K562 (cell line): Measurements from ENCODE around the gene EML2. TPM values are rescaled to one million over a fixed set of nuclear protein-coding genes. Genes with fewer than 3 reads are reported as not detected.

Experiments used
- BCLAF1 ChIP-seq, 2 experiments: fragments of 450-650 bp in 1 of 2; IDR thresholded peaks; 2 replicates each; pipeline ENCODE4 v1.6.1; 2011 to 2017; ENCODE audit warnings: low read depth in 2 of 2, antibody characterized with exemption in 1 of 2, borderline replicate concordance in 1 of 2, low read length in 1 of 2, mild to moderate bottlenecking in 1 of 2, mixed read lengths in 1 of 2; ENCODE audit not compliant: control insufficient read depth in 1 of 2
- BMI1 ChIP-seq: fragments of 150-350 bp; IDR thresholded peaks from 2 replicates; pipeline ENCODE4 v1.6.1; 2014; ENCODE audit warnings: low read length
- ELK3 ChIP-seq: fragments of 450-650 bp; formaldehyde crosslinking; IDR thresholded peaks from 2 replicates; pipeline ENCODE4 v1.4.0; 2020; ENCODE audit warnings: mild to moderate bottlenecking
- GABPB1 ChIP-seq: sonication (generic); formaldehyde crosslinking; IDR thresholded peaks from 2 replicates; pipeline ENCODE4 v1.8.0; 2022; ENCODE audit warnings: mild to moderate bottlenecking, missing genetic modification reagents
- GATAD2A ChIP-seq: fragments of 450-650 bp; IDR thresholded peaks from 2 replicates; pipeline ENCODE4 v1.6.1; 2017
- HIVEP1 ChIP-seq: fragments of 250-450 bp; sonication (Bioruptor Pico); IDR thresholded peaks from 2 replicates; pipeline ENCODE4 v1.4.0; 2020; ENCODE audit warnings: mild to moderate bottlenecking
- ILF3 ChIP-seq: fragments of 450-650 bp; IDR thresholded peaks from 2 replicates; pipeline ENCODE4 v1.6.1; 2018; ENCODE audit warnings: antibody characterized with exemption, mild to moderate bottlenecking, moderate library complexity, borderline replicate concordance
- JUNB ChIP-seq: fragments of 450-650 bp; formaldehyde crosslinking; conservative IDR thresholded peaks from 2 replicates; pipeline ENCODE4 v1.4.0; 2020; ENCODE audit warnings: mild to moderate bottlenecking
- KAT8 ChIP-seq: fragments of 450-650 bp; IDR thresholded peaks from 2 replicates; pipeline ENCODE4 v1.6.1; 2016; ENCODE audit warnings: low read depth, mild to moderate bottlenecking
- NR2C2 ChIP-seq, 2 experiments: fragments of 200-800 bp in 1 of 2; sonication (Bioruptor generic) in 1 of 2; sonication (generic) in 1 of 2; formaldehyde crosslinking in 1 of 2; IDR thresholded peaks; 2 replicates each; pipeline versions ENCODE4 v1.6.1 to v1.8.0; 2016 to 2022; ENCODE audit warnings: mild to moderate bottlenecking in 1 of 2, missing compliant biosample characterization in 1 of 2, missing genetic modification characterization in 1 of 2, missing genetic modification reagents in 1 of 2
- PKNOX1 ChIP-seq: fragments of 450-650 bp; IDR thresholded peaks from 2 replicates; pipeline ENCODE4 v1.6.1; 2016
- RBM15 ChIP-seq: fragments of 200-400 bp; formaldehyde crosslinking; IDR thresholded peaks from 2 replicates; pipeline ENCODE4 v1.6.1; 2018; ENCODE audit warnings: mild to moderate bottlenecking, low read length, moderate library complexity; ENCODE audit not compliant: insufficient read depth
- TARDBP ChIP-seq: fragments of 450-650 bp; IDR thresholded peaks from 2 replicates; pipeline ENCODE4 v1.6.1; 2016
- polyA plus RNA-seq, 8 experiments: library from polyadenylated mRNA; depleted of rRNA in 4 of 8; stranded (reverse) in 5 of 8; unstranded in 3 of 8; fragments of >200 nt; fragmentation: Nextera tagmentation in 2 of 8; fragmentation: Illumina TruSeq in 1 of 8; extraction: Ambion mirVana in 2 of 8; extraction: Trizol in 1 of 8; gene quantifications; 2 replicates each; pipeline versions ENCODE4 v1.2.1 to v1.2.3, GENCODE V29; 2011 to 2014; ENCODE audit warnings: inconsistent platforms in 1 of 8, missing spikeins in 1 of 8
- total RNA-seq, 7 experiments: library from RNA; depleted of rRNA in 6 of 7; stranded (reverse); fragments of >200 nt in 6 of 7; fragmentation: Illumina TruSeq in 2 of 7; extraction: Trizol in 2 of 7; gene quantifications; 2 replicates each; pipeline versions ENCODE4 v1.2.1 to v1.2.3, GENCODE V29; 2011 to 2021; ENCODE audit warnings: low replicate concordance in 1 of 7

Gene EML2
- total and polyA plus RNA-seq, 9 of the 15 experiments (the other 6 are each of a cell fraction or from before 2014, with no cell fraction given): 2.6 to 69.6 (median 24.8) TPM

- TF ChIP-seq GABPB1 (CRISPR knock-in tag): no peak
- TF ChIP-seq BCLAF1 (IDR thresholded peaks at IDR 0.05; ENCODE audit: borderline replicate concordance in 1 of 2, control insufficient read depth in 1 of 2, low read depth in 2 of 2, low read length in 1 of 2): no peak
- TF ChIP-seq RBM15: no peak
- TF ChIP-seq BMI1: no peak
- TF ChIP-seq JUNB (CRISPR knock-in tag): no peak
- no peak for TF ChIP-seq KAT8
- no peak for TF ChIP-seq NR2C2 (CRISPR knock-in tag; IDR thresholded peaks at IDR 0.05)
- no peak for TF ChIP-seq NR2C2 (tag; IDR thresholded peaks at IDR 0.05)
- no peak for TF ChIP-seq HIVEP1 (CRISPR knock-in tag)
- no peak for TF ChIP-seq ELK3 (CRISPR knock-in tag)
- TF ChIP-seq GATAD2A: no peak; the same call in 1 of the 2 replicates
- TF ChIP-seq TARDBP: no peak
- TF ChIP-seq ILF3: no peak
- peak; percentile 95 for TF ChIP-seq PKNOX1
These were observed 28.6 kb upstream of the EML2 start, which contains the start of gene GIPR (continued) for GRCh38 chr19:45667620-45668341.
